Fibroblast of the aortic adventitia (primary cell): ENCODE results near the gene SLC23A3. TPM values are rescaled to one million over a fixed set of nuclear protein-coding genes. Genes with fewer than 3 reads are reported as not detected.

Source experiments
- DNase-seq: peaks from one replicate; pipeline ENCODE4 v3.0.0-alpha.2; 2010; ENCODE audit warnings: low read depth
- H3K4me3 ChIP-seq: 2 replicates; pipeline ENCODE4 v1.5.1; 2011; ENCODE audit warnings: low read depth, mild to moderate bottlenecking, control low read depth, low read length, moderate library complexity
- total RNA-seq: library from RNA; depleted of rRNA; stranded (reverse); fragments of >200 nt; gene quantifications from 2 replicates; pipeline ENCODE4 v1.2.3, GENCODE V29; 2012; ENCODE audit warnings: low replicate concordance
- TF ChIP-seq, protein P1 (sequence below): IDR thresholded peaks from 2 replicates; pipeline ENCODE4 v1.5.1; 2011; ENCODE audit warnings: mild to moderate bottlenecking, low read length, control low read depth, inconsistent platforms; ENCODE audit not compliant: insufficient read depth

Gene SLC23A3
- total RNA-seq, 1 donor = 1.6 TPM

DNA sequence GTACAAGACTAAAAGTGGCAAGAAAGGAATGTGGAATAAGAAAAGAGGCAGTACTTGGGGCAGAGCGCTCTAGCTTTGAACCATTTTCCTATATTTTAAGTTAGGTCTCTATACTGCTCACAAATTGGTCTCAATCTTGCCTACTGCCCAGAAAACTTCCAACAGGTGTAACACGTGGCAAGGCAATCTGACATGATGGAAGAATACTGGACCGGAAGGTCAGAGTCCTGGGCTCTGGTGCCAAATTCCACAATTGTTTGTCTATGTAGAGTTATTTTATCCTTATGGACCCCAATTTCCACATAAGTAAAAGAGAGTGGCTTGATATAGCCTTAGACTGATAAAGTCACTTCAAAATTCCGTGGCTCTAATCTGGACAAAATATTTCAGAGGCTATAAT is 38.1 kb downstream of the SLC23A3 start:
- DNase-seq = no peak
- no peak overlapping the region for H3K4me3 ChIP-seq
- TF ChIP-seq, protein P1, sequence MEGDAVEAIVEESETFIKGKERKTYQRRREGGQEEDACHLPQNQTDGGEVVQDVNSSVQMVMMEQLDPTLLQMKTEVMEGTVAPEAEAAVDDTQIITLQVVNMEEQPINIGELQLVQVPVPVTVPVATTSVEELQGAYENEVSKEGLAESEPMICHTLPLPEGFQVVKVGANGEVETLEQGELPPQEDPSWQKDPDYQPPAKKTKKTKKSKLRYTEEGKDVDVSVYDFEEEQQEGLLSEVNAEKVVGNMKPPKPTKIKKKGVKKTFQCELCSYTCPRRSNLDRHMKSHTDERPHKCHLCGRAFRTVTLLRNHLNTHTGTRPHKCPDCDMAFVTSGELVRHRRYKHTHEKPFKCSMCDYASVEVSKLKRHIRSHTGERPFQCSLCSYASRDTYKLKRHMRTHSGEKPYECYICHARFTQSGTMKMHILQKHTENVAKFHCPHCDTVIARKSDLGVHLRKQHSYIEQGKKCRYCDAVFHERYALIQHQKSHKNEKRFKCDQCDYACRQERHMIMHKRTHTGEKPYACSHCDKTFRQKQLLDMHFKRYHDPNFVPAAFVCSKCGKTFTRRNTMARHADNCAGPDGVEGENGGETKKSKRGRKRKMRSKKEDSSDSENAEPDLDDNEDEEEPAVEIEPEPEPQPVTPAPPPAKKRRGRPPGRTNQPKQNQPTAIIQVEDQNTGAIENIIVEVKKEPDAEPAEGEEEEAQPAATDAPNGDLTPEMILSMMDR = no peak

- H3K4me3 ChIP-seq = no peak overlapping the region
- TF ChIP-seq, protein P1 = no peak
- no peak for DNase-seq
Observed at GRCh38 chr2:219131327-219131726, 38.5 kb downstream of the SLC23A3 start.

GRCh38 chr2:219129589-219129988 is 40.2 kb downstream of the SLC23A3 start:
- DNase-seq = no peak
- TF ChIP-seq, protein P1 = no peak
- no peak overlapping the region for H3K4me3 ChIP-seq

DNA sequence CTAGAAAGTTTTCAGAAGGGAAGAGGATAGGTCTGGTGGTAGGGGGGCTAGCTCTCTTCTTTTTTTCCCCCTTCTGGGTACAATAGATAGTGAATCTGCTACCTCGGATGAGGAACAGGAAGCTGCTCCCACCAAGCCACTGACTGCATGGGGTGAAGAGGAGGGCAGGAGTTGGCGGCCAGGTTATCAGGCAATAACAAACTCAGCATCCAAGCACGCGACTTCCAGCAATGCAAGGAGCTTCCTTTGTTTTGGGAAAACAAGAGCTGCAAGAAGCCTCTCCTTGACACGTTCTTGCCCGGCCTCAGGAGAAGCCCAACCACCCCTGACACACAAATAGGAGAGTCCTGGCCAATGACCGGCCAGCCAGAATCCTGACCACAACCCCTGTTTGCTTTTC is 41.4 kb downstream of the SLC23A3 start:
- no peak overlapping the region for H3K4me3 ChIP-seq
- TF ChIP-seq, protein P1 = no peak
- DNase-seq = no peak

- DNase-seq = peak; percentile 54
- no peak overlapping the region for H3K4me3 ChIP-seq
- TF ChIP-seq, protein P1 = no peak
Observed at GRCh38 chr2:219127037-219127635, 42.7 kb downstream of the SLC23A3 start.

DNA sequence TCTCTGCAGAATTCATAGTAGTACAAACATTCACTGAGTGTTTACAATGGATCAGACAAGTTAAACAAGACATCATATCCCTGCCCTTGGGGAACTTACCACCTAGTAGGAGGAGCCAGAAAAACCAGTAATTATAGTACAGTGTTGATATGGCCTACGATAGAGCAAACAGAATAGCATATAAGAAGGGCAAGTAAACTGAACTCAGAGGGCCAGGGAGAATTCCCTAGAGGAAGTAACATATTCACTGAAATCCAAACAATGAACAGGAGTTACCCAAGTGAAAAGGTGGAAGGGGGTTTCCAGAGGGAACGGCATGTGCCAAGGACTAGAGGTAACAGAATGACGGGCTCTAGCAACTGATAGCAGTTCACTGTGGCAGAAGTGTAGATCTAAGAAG is 43.3 kb downstream of the SLC23A3 start:
- TF ChIP-seq, protein P1 = no peak
- DNase-seq = no peak
- H3K4me3 ChIP-seq = no peak overlapping the region

GRCh38 chr2:219125886-219126270 is 44.0 kb downstream of the SLC23A3 start:
- peak; percentile 26 for DNase-seq
- TF ChIP-seq, protein P1 = no peak
- H3K4me3 ChIP-seq = no peak overlapping the region
